VCaP (cell line): ENCODE measurements around the gene NCOA1.
"Not testable (repeated sequence)": the region's sequence is repeated elsewhere in the genome, so short reads cannot be mapped to it uniquely, and the experiment has no call there.

ENCODE experiments used
- H3K27ac ChIP-seq: fragments of 450-650 bp; 2 replicates; pipeline ENCODE4 v1.5.1; 2017
- TF ChIP-seq, protein P1 (sequence below): fragments of 450-650 bp; conservative IDR thresholded peaks from 2 replicates; pipeline ENCODE4 v1.5.1; 2017; ENCODE audit warnings: mild to moderate bottlenecking, moderate library complexity

NCOA1 gene

DNA sequence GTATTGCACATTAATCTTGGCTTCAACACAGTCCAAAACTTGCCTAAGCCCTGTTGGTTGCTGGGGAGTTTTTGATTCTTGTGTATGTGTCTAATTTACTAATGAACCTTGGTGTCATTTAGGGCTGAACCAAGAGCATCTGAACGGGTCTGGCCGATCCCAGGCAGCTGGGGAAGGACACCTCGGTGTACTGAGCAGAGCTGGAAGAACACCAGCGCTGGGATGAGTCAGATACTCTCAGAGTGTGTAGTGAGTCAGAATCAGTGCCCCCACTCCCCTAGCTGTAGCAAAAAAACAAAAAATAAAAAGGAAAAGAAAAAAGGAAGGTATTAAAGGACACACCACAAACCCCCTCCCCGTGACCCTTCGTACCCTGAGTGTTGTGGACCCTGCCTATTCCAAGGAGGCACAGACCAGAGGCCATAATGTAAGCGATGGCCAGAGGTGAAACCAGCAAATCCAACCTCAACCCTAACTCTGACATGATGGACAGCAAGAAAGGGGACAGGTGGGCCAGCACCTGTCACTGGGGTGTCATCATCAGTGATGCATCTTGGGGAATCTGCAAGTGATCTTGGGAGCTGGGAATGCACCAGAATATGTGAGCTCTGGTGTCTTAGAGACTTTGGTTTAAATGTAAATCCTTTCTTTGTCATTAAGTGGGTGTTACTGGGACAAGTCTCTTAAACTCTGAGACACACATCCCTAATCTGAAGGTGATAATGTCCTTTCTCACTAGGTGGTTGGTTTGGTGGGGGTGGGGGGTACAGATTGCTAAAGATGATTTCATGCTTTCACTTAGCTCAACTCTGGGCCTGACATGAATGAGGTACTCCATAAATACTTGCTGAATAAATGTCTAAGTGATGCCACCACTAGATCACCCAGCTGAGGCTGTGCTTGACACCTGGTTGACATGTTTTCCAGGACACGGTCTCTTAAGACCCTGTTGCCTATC, 34.2 kb upstream of the NCOA1 start:
- H3K27ac ChIP-seq, result no peak overlapping the region
- TF ChIP-seq, protein P1, sequence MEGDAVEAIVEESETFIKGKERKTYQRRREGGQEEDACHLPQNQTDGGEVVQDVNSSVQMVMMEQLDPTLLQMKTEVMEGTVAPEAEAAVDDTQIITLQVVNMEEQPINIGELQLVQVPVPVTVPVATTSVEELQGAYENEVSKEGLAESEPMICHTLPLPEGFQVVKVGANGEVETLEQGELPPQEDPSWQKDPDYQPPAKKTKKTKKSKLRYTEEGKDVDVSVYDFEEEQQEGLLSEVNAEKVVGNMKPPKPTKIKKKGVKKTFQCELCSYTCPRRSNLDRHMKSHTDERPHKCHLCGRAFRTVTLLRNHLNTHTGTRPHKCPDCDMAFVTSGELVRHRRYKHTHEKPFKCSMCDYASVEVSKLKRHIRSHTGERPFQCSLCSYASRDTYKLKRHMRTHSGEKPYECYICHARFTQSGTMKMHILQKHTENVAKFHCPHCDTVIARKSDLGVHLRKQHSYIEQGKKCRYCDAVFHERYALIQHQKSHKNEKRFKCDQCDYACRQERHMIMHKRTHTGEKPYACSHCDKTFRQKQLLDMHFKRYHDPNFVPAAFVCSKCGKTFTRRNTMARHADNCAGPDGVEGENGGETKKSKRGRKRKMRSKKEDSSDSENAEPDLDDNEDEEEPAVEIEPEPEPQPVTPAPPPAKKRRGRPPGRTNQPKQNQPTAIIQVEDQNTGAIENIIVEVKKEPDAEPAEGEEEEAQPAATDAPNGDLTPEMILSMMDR, result no peak

DNA sequence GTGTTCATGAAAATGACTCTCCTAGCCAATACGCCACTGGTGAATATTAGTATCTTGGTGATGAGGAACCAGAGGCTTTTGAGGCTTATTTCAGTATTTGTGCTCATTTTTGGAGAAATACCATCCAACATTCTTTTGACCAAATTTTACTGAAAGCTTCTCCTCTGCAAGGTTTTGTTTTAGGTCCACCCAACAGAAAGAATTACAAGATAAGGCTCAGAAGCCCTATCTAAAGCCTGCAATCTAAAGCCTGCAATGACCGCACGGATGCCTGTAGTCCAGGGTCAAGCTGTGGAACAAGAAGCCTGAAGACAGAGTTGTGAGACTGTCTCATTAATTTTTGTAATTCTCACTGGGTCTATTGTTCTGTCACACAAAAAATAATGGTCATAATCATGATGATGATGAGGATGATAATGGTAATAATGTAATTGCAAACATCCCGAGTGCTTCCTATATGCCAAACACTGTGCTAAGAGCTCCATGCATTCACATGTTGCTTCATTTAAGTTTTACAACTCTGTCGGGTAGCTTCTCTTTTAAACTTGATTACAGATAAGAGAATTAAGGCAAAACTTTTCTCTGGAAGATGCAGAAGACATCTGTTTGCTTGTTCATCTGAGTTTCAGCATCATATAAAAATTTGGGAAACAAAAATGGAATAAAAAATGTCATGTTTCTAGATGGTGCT, 33.2 kb upstream of the NCOA1 start:
- TF ChIP-seq, protein P1, result no peak
- no peak overlapping the region for H3K27ac ChIP-seq

DNA sequence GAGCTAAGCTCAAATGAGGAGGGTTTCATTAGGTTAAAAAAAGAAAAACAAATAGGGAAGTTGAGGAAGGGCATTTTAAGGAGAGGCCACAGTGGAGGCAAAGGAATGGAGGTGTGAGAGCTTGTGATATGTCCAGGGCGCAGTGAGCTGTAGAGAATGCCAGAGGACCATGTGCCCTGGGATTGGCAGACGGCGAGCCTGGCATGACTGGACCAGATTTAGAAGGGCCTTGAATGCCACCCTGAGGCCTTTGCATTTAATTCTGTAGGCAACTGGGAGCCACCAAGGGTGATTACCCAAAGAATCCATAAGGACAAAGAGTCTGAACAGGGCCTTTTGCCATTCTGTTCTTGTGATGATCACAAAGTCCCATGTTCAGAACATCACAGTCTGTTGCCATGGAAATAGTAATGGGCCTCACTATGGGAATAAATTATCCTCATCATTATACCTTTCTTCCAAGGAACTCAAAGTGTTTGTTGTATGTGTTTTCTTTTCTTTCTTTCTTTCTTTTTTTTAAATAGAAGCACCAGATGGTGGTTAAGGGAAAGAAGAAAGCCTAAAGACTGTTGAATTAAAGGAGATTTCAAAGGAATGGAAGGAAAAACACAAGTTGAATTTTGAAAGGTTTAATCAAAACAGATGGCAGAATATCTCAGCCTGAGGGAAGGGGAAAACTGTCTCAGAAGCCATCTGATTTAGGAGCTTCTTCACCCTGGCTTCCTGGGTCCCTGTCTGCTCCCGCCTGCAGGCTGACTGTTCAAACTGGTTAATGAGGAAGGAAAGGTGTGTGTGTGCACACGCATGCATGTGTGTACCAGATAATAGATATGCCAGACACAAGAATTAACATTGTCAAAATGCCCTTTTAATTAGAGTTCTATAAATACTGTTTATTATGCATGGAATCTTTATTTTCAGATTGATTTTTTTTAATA, 31.6 kb upstream of the NCOA1 start:
- H3K27ac ChIP-seq, result no peak overlapping the region

DNA sequence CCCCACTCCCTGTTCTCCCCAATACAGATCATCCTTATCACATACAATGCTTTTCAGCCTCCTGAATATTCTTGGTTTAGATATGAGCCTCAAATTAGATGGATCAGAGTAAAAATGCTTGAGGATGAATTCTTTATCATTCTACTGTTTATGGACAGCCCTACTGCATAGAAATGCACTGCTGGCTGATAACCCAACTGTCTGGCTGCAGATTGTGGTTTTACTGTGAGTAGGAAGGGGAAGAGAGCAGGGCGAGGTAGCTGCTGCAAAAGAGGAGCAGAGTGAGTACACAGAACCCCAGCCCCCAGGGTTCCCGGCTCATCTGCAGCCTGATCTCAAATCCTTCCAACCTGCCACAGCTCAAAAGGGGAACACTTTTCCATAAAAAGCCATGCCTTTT, 29.4 kb upstream of the NCOA1 start:
- H3K27ac ChIP-seq, result no peak overlapping the region
- TF ChIP-seq, protein P1, result no peak

More for the DNA sequence above, 31.6 kb upstream of the NCOA1 start:
- TF ChIP-seq, protein P1, result no peak

DNA sequence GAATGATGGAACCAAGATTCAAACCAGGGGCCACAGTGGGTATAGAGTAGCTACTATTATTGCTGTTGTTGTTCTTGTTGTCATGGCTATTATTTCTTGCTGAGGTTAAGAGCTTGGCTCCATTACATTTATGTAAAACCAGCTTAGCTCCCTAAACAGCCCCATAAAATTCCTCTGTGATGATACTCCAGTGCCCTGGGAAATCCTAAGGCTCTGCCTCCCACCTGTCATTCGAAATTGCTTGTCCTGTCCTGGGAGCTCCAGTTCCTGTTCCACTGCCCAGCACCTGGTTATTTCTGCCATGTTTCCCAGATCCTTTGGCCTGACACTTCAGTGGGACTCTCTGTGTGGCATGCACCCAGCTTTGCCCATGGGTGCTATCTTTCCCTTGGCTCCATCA, 27.8 kb upstream of the NCOA1 start:
- H3K27ac ChIP-seq, result no peak overlapping the region
- TF ChIP-seq, protein P1, result no peak

DNA sequence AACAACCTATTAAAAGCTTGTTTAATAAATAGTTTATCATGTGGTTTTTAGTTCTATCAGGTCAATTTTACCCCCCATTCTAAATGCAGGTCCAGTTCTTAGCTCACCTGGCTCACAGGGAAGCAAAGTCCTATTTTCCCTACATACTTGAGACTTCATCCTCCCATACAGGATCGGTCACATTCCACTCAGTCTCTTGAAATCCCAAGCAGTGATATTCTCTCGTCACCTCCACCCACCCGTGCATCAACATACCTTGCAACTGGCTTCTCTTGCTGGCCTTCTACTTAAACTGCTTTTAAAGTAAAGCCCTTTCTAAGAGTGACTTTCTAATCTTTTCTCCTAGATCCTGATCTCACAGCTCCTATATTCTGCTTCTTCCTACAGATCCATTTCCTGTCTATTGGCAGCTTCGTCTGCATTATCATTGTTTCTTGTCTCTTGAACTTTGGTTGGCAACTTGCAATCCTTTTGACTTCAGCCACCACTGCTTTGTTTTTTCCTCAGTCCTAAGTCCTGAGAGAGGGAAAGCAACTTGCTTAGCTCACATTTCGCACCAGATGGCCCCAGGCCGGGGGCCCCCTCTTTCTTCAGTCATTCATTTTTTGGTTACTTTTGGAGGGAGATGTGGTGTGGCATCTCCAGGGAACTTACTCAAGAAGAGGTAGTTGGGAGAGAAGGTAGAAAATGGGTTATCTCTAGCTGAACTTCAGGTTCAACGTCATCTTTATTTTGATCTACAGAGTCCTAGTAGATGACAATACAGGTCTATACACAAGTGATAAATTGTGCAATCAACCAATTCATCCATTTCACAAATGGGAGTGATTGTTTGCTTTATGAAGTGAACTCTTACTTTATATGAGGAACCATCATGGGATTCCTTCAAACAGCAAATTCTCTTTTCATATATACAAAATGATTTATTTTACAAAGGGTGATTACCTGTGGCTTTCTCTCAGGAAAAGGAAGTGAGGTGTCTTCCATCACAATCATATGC, 23.9 kb upstream of the NCOA1 start:
- TF ChIP-seq, protein P1, result no peak
- H3K27ac ChIP-seq, result no peak overlapping the region

DNA sequence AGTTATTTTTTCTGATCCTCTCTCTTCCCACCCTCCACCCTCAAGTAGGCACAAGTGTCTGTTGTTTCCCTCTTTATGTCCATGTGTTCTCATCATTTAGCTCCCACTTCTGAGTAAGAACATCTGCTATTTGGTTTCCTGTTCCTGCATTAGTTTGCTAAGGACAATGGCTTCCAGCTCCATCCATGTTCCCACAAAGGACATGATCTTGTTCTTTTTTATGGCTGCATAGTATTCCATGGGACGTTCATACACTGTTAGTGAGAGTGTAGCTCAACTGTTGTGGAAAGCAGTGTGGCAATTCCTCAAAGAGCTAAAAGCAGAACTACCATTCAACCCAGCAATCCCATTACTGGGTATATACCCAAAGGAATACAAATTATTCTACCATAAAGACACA, 22.6 kb upstream of the NCOA1 start:
- not testable (repeated sequence) for H3K27ac ChIP-seq
